HG02588 (cell line): ENCODE data around the gene CBR3.

Experiments
- ATAC-seq: cut with Tn5 transposase; IDR thresholded peaks from one replicate; pipeline ENCODE4 v1.9.1; 2021; ENCODE audit warnings: mild to moderate bottlenecking, moderate library complexity; ENCODE audit not compliant: unreplicated experiment

Gene CBR3

DNA sequence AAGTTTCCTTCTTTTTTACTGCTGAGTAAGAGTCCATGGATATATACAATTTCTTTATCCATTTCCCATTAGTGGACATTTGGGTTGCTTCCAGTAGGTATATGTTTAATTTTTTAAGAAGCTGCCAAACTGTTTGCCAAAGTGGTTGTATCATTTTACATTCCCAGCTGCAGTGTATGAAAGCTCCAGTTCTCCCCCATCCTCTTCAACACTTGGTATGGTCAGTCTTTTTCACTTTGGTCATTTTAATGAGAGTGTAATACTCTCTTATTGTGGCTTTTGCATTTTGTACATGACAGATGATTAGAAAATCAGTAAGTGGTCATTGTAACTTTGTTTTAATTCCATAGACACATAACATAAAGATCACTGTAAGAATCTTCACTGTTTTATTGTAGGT, 44.3 kb downstream of the CBR3 start:
- ATAC-seq: no peak

GRCh38 chr21:36180963-36181362, 46.1 kb downstream of the CBR3 start:
- ATAC-seq: no peak

DNA sequence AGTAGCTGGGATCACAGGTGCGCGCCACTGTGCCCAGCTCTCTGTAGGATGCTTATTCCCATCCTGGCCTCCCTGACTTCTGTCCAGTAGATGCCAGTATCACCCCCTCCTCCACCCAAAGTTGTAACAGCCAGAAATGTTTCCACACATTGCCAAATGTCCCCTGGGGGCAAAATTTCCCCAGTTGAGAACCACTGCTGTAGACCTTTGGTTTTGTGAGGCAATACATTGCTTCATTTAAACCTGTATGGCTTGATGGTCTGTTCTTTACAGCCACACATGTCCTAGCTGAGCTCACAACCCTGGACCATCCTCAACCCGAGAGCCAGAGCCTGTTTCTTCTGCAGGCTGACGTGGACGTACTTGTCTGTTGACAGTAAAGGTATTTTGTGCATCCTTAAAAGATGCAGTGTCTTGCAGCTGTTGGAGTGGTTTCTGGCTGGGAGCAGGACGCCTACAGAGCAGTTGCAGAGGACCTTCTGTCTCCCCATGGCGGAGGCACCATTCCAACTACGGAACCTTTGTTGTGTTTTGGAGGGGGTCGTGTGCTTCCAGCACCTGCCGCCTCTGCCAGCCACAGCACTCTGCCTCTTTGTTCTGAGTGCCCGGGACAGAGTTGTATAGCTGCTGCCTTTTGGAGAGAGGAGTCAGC, 48.4 kb downstream of the CBR3 start:
- no peak for ATAC-seq

- ATAC-seq: no peak
Observed at GRCh38 chr21:36184545-36184944, 49.7 kb downstream of the CBR3 start.

DNA sequence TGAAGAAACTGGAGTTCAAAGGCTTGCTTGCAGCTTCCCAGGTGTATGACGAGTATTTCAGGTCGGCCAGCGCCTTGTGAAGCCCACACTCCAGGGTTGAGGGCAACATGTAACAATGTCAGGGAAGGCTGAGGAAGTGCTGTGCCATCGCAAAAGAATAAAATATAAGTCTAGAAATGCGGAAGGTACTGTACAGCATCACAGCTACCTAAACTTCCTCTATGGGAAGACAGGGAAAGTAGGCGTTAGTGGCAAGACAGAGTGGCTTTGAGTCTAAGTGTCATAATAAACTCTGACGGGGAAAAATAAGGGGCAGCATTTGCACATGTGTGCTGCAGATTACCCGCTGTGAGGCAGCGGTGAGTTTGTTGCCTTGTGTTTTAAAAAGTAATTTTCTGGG, 50.6 kb downstream of the CBR3 start:
- no peak for ATAC-seq

DNA sequence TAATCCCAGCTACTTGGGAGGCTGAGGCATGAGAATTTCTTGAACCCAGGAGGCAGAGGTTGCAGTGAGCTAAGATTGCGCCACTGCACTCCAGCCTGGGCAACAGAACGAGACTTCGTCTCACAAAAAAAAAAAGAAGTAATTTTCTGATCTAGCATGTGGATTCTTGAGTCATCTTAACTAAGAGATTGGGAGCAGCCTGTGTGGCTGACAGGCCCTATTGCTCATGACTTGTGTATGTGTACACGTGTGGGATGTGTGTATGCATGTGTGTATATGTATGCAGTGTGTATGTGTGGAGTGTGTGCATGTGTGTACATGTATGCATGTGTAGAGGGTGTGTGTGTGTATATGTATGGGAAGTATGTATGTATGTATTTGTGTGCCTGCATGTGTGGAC, 51.2 kb downstream of the CBR3 start:
- no peak for ATAC-seq

DNA sequence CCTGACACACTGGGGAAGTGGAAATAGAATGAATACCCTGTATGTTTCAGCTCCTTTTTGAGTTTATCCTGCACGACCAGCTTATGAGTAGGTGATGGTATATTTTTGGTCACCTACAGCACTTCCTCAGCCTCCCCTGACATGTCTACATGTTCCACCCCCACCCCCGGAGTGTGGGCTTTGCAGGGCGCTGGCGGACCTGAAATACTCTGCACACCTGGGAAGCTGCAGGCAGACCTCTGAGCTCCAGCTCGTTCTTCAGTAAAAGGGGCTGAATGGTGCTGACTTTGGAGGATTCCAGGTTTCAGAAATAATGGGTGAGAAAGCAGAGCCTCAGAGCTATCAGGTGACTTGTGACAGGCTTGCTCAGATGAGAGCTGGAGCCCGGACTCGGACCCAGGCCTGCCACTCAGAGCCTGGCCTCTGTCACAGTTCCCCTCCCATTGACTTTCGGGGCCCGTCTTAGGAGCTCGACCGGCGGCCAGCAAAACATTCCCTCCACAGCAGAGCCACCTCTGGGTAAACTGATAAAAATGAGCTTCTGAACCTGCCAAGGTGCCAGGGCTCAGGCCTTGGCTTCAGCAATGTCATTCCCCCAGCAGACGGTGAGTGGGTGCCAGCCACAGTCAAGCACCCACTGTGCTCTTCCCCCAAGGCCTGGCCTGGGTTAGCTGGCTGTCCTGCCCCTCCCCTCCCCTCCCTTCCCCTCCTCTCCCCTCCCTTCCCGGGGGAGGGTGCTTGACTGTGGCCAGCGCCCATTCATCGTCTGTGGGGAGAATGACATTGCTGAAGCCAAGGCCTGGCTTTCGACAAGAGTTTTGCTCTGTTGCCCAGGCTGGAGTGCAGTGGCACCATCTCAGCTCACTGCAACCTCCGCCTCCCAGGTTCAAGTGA, 51.9 kb downstream of the CBR3 start:
- no peak for ATAC-seq

- ATAC-seq: no peak
Observed at GRCh38 chr21:36188081-36188681, 53.3 kb downstream of the CBR3 start.

DNA sequence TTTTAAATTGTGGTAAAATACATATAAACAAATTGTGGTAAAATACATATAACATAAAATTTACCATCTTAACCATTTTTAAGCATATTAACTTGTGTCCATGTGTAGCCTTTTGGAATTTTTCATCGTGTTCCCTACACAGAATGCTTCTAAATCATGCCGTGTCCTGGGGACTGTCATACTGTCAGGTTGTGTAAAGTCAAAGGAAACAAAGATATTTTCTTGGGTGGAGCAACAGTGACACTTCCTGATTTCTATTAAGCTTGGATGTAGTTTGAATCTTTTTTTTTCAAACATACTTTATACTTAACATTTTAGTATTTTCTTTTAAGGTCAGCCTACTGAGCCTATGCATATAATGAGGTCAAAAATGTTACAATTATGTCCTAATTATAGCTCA, 54.1 kb downstream of the CBR3 start:
- no peak for ATAC-seq

DNA sequence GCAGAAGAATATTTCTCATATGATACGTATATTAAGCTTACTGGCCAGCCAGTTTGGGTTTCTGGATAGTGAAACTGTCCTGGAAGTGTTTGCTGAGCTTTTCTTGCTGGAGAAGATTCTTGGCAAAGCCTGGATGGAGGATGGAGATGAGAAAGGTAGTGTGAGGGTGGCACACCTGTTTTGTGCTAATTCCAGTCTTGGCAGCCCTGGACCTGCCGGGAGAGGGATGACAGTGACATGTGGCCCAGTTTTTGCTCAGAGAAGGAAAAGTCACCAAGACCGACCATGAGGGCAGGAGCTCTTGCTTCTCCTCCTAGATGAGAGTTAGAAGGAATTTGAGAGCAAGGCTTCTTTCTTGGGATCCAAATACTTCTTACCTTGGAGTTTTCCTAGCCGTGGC, 55.9 kb downstream of the CBR3 start:
- ATAC-seq: no peak

- ATAC-seq: no peak
Observed at GRCh38 chr21:36193200-36193599, 58.3 kb downstream of the CBR3 start.

GRCh38 chr21:36194024-36194423, 59.1 kb downstream of the CBR3 start:
- no peak for ATAC-seq

GRCh38 chr21:36195613-36196012, 60.7 kb downstream of the CBR3 start:
- ATAC-seq: no peak
